H1 (cell line): Measurements from ENCODE around the gene TECPR2. TPM values are rescaled to one million over a fixed set of nuclear protein-coding genes. Genes with fewer than 3 reads are reported as not detected.
A peak's percentile ranks its signal among the peaks of the same experiment; 100 is the strongest.

Experiments
- BACH1 ChIP-seq: IDR thresholded peaks from 2 replicates; pipeline ENCODE4 v1.6.1; 2012; ENCODE audit warnings: low read length, improper control_type of control experiment
- BCL11A ChIP-seq, 2 experiments: IDR thresholded peaks; one replicate each; pipeline ENCODE4 v1.6.1; 2011; ENCODE audit warnings: low read depth in 2 of 2, low read length in 2 of 2, mild to moderate bottlenecking in 2 of 2
- CHD1 ChIP-seq: IDR thresholded peaks from 2 replicates; pipeline ENCODE4 v1.6.1; 2012; ENCODE audit warnings: low read depth, low read length, improper control_type of control experiment
- CHD2 ChIP-seq: IDR thresholded peaks from 2 replicates; pipeline ENCODE4 v1.6.1; 2012; ENCODE audit warnings: low read length, improper control_type of control experiment
- CREB1 ChIP-seq: IDR thresholded peaks from 2 replicates; pipeline ENCODE4 v1.6.1; 2012; ENCODE audit warnings: inconsistent platforms
- CTCF ChIP-seq, 3 experiments: IDR thresholded peaks; 1 replicate in 2 of 3; 2 replicates in 1 of 3; pipeline versions ENCODE4 v1.5.1 to v1.6.1; 2011; ENCODE audit warnings: low read length in 3 of 3, mild to moderate bottlenecking in 3 of 3, inconsistent platforms in 2 of 3, low read depth in 1 of 3, moderate library complexity in 1 of 3; ENCODE audit not compliant: insufficient read depth in 1 of 3; ENCODE audit errors: control extremely low read depth in 1 of 3
- HDAC2 ChIP-seq, 2 experiments: fragments of 300-600 bp in 1 of 2; sonication (generic) in 1 of 2; IDR thresholded peaks; 2 replicates each; pipeline ENCODE4 v1.6.1; 2011 to 2012; ENCODE audit warnings: low read depth in 2 of 2, low read length in 2 of 2, mild to moderate bottlenecking in 2 of 2, moderate library complexity in 2 of 2, borderline replicate concordance in 1 of 2, inconsistent platforms in 1 of 2
- HDAC6 ChIP-seq: IDR thresholded peaks from one replicate; pipeline ENCODE4 v1.7.1; 2012; ENCODE audit warnings: low read depth, mild to moderate bottlenecking, inconsistent platforms, low read length, moderate library complexity
- KDM1A ChIP-seq: fragments of 200-600, 300-600 bp; sonication (generic); IDR thresholded peaks from 2 replicates; pipeline ENCODE4 v1.7.1; 2016; ENCODE audit warnings: mild to moderate bottlenecking, low read length, borderline replicate concordance
- KDM4A ChIP-seq: IDR thresholded peaks from one replicate; pipeline ENCODE4 v1.7.1; 2012; ENCODE audit warnings: low read depth, mild to moderate bottlenecking, moderate library complexity, low read length, inconsistent platforms; ENCODE audit not compliant: severe bottlenecking
- PHF8 ChIP-seq: fragments of 200-600 bp; sonication (generic); conservative IDR thresholded peaks from 2 replicates; pipeline ENCODE4 v1.7.1; 2012; ENCODE audit warnings: low read depth, mild to moderate bottlenecking, inconsistent platforms, low read length, moderate library complexity
- RAD21 ChIP-seq, 2 experiments: IDR thresholded peaks in 1 of 2; conservative IDR thresholded peaks in 1 of 2; 2 replicates each; pipeline ENCODE4 v1.6.1; 2011; ENCODE audit warnings: low read depth in 2 of 2, low read length in 2 of 2, improper control_type of control experiment in 1 of 2, inconsistent platforms in 1 of 2, mild to moderate bottlenecking in 1 of 2, moderate library complexity in 1 of 2
- RBBP5 ChIP-seq: IDR thresholded peaks from 2 replicates; pipeline ENCODE4 v1.7.1; 2012; ENCODE audit warnings: low read depth, mild to moderate bottlenecking, inconsistent platforms, low read length, moderate library complexity, borderline replicate concordance
- SIN3A ChIP-seq, 2 experiments: IDR thresholded peaks in 1 of 2; conservative IDR thresholded peaks in 1 of 2; 2 replicates each; pipeline ENCODE4 v1.6.1; 2011 to 2012; ENCODE audit warnings: low read length in 2 of 2, improper control_type of control experiment in 1 of 2, low read depth in 1 of 2, mild to moderate bottlenecking in 1 of 2
- SP4 ChIP-seq: IDR thresholded peaks from 2 replicates; pipeline ENCODE4 v1.6.1; 2012; ENCODE audit warnings: low read length, inconsistent platforms
- SUZ12 ChIP-seq: fragments of 200-600 bp; sonication (generic); IDR thresholded peaks from 2 replicates; pipeline ENCODE4 v1.6.1; 2012; ENCODE audit warnings: mild to moderate bottlenecking, inconsistent platforms, low read length, moderate library complexity, mixed read lengths
- TCF12 ChIP-seq: IDR thresholded peaks from 2 replicates; pipeline ENCODE4 v1.6.1; 2011; ENCODE audit warnings: low read depth, mild to moderate bottlenecking, low read length
- polyA plus RNA-seq, 7 experiments: library from polyadenylated mRNA; depleted of rRNA in 3 of 7; stranded (reverse) in 5 of 7; unstranded in 2 of 7; fragments of >200 nt in 5 of 7; fragments of 200-250 nt in 2 of 7; gene quantifications; 1 replicate in 5 of 7; 2 replicates in 1 of 7; 4 replicates in 1 of 7; pipeline versions ENCODE4 v1.2.1 to v1.2.3, GENCODE V29; 2011 to 2013; ENCODE audit warnings: missing spikeins in 2 of 7, mixed read lengths in 2 of 7
- total RNA-seq: library from RNA; stranded (reverse); fragmentation: NEBNext Ultra II Directional; extraction: Animal tissue kit (Norgen Biotek cat#: 25700); gene quantifications from 2 replicates; pipeline ENCODE4 v1.2.1, GENCODE V29; 2021
- TF ChIP-seq, protein P1 (sequence below): IDR thresholded peaks from 2 replicates; pipeline ENCODE4 v1.6.1; 2012; ENCODE audit warnings: inconsistent platforms
- TF ChIP-seq, protein P2 (sequence below): IDR thresholded peaks from 2 replicates; pipeline ENCODE4 v1.6.1; 2011; ENCODE audit warnings: low read depth, mild to moderate bottlenecking, low read length; ENCODE audit not compliant: insufficient read depth

Gene TECPR2
- total and polyA plus RNA-seq, 2 of the 8 experiments (the other 6 are each of a cell fraction or from before 2014, with no cell fraction given): 6.8 to 19.4 TPM

GRCh38 chr14:102314242-102315011, 48.3 kb upstream of the TECPR2 start (continued):
- TF ChIP-seq RBBP5 (peak; percentile 47; the same call in 1 of the 2 replicates), CHD2 (peak; percentile 25; the same call in 1 of the 2 replicates), SUZ12 (peak; percentile 23; the same call in 1 of the 2 replicates), SP4 (no peak), RAD21 (IDR thresholded peaks at IDR 0.05 in 1 of 2, conservative IDR thresholded peaks at IDR 0.05 in 1 of 2; ENCODE audit: low read depth in 2 of 2, low read length in 2 of 2) (peak; percentile 91 to 95), SIN3A (conservative IDR thresholded peaks at IDR 0.05 in 1 of 2, IDR thresholded peaks at IDR 0.05 in 1 of 2; ENCODE audit: low read depth in 1 of 2, low read length in 2 of 2) (peak in 1 of 2 experiments; percentile 68; a peak in 2 of 4 replicates), HDAC6 (no peak), PHF8 (0 out of 2 replicates have a peak, but pooled peaks have one; percentile 27), BACH1 (peak; percentile 95), HDAC2 (IDR thresholded peaks at IDR 0.05; ENCODE audit: borderline replicate concordance in 1 of 2, low read depth in 2 of 2, low read length in 2 of 2) (peak; percentile 67 to 98; a peak in 1 of 4 replicates), TCF12 (0 out of 2 replicates have a peak, but pooled peaks have one; percentile 8), KDM4A (peak; percentile 52), CREB1 (peak; percentile 79), CHD1 (no peak), BCL11A (IDR thresholded peaks at IDR 0.05; ENCODE audit: low read depth in 2 of 2, low read length in 2 of 2) (no peak), KDM1A (peak; percentile 15; the same call in 1 of the 2 replicates), CTCF (IDR thresholded peaks at IDR 0.05; ENCODE audit: control extremely low read depth in 1 of 3, insufficient read depth in 1 of 3, low read depth in 1 of 3, low read length in 3 of 3) (peak; percentile 91 to 93 (median 93))
- TF ChIP-seq, protein P1, sequence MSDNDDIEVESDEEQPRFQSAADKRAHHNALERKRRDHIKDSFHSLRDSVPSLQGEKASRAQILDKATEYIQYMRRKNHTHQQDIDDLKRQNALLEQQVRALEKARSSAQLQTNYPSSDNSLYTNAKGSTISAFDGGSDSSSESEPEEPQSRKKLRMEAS: peak; percentile 96
- TF ChIP-seq, protein P2, sequence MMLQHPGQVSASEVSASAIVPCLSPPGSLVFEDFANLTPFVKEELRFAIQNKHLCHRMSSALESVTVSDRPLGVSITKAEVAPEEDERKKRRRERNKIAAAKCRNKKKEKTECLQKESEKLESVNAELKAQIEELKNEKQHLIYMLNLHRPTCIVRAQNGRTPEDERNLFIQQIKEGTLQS: 0 out of 2 replicates have a peak, but pooled peaks have one; percentile 41
- TF ChIP-seq, all 59 proteins: peak for 20
